Common myeloid progenitor, CD34-positive (primary cell): ENCODE measurements around the gene NR4A3.

Source experiments
- CTCF ChIA-PET: fragments of 350-600 bp; sonication (Branson Sonifier 250); formaldehyde crosslinking; loops from one replicate; lab custom pipeline; 2021; ENCODE audit warnings: antibody characterized with exemption; lab: Charles Lee
- POLR2A ChIA-PET: fragments of 350-600 bp; sonication (Branson Sonifier 250); formaldehyde crosslinking; loops from one replicate; lab custom pipeline; 2021; ENCODE audit warnings: antibody characterized with exemption; lab: Charles Lee
- DNase-seq, 3 donors: peaks; one replicate each; pipeline versions ENCODE4 v3.0.0 to v3.0.0-alpha.2; 2013
- H3K27ac ChIP-seq, 2 experiments: 1 replicate in 1 of 2; 2 replicates in 1 of 2; pipeline ENCODE4 v1.7.0; 2013; ENCODE audit warnings: inconsistent platforms in 2 of 2, low read length in 2 of 2, mild to moderate bottlenecking in 2 of 2, low read depth in 1 of 2, moderate library complexity in 1 of 2; ENCODE audit not compliant: severe bottlenecking in 2 of 2, insufficient read depth in 1 of 2, poor library complexity in 1 of 2
- H3K27me3 ChIP-seq, 5 experiments: replicated peaks in 2 of 5; 1 replicate in 3 of 5; 2 replicates in 2 of 5; pipeline versions ENCODE4 v1.6.1 to v1.7.0; 2013; ENCODE audit warnings: low read length in 4 of 5, mild to moderate bottlenecking in 2 of 5, moderate library complexity in 2 of 5, inconsistent platforms in 1 of 5; ENCODE audit not compliant: insufficient read depth in 5 of 5, control insufficient read depth in 4 of 5
- H3K36me3 ChIP-seq, 4 experiments: 1 replicate in 2 of 4; 2 replicates in 2 of 4; pipeline versions ENCODE4 v1.6.1 to v1.7.0; 2013; ENCODE audit warnings: low read length in 3 of 4, control low read depth in 1 of 4, mild to moderate bottlenecking in 1 of 4; ENCODE audit not compliant: control insufficient read depth in 4 of 4, insufficient read depth in 4 of 4
- H3K4me1 ChIP-seq, 4 experiments: 1 replicate in 3 of 4; 2 replicates in 1 of 4; pipeline versions ENCODE4 v1.6.1 to v1.7.1; 2013; ENCODE audit warnings: low read length in 3 of 4, mild to moderate bottlenecking in 3 of 4, control low read depth in 1 of 4, inconsistent platforms in 1 of 4, moderate library complexity in 1 of 4; ENCODE audit not compliant: control insufficient read depth in 4 of 4, insufficient read depth in 4 of 4; ENCODE audit errors: control extremely low read depth in 1 of 4
- H3K4me3 ChIP-seq, 7 experiments: 1 replicate in 4 of 7; 2 replicates in 3 of 7; pipeline versions ENCODE4 v1.5.1 to v1.7.0; 2013; ENCODE audit warnings: mild to moderate bottlenecking in 7 of 7, low read length in 6 of 7, moderate library complexity in 6 of 7, inconsistent platforms in 2 of 7, low read depth in 2 of 7, control low read depth in 1 of 7; ENCODE audit not compliant: insufficient read depth in 4 of 7, control insufficient read depth in 1 of 7; ENCODE audit errors: extremely low read depth in 1 of 7
- H3K9me3 ChIP-seq, 5 experiments: 1 replicate in 4 of 5; 2 replicates in 1 of 5; pipeline versions ENCODE4 v1.6.1 to v1.7.1; 2013; ENCODE audit warnings: low read length in 4 of 5, mild to moderate bottlenecking in 2 of 5, inconsistent platforms in 1 of 5, low read depth in 1 of 5, moderate library complexity in 1 of 5; ENCODE audit not compliant: control insufficient read depth in 4 of 5, insufficient read depth in 2 of 5; ENCODE audit errors: control extremely low read depth in 1 of 5
- WGBS: methylation state at CpG from one replicate; pipeline ENCODE4 v1.1.5; 2013; ENCODE audit not compliant: insufficient coverage; 5-methylcytosine and 5-hydroxymethylcytosine counted together

NR4A3 gene

GRCh38 chr9:99885747-99886146, 64.1 kb downstream of the NR4A3 start:
- Histone ChIP-seq H3K27ac (no peak overlapping the region), H3K27me3 (no peaks in the 10 kb centered on the region), H3K36me3 (peaks cover 0 to 2% (median 0%) of the 10 kb centered on the region in 4 experiments), H3K4me3 (no peak overlapping the region), H3K9me3 (no peaks in the 10 kb centered on the region), H3K4me1 (peaks cover 0 to 11% (median 6%) of the 10 kb centered on the region in 4 experiments)
- DNase-seq, result peak; percentile 5 to 58 (median 43)
- no CpG with 5 or more reads among the region's 1 CpG for WGBS
- ChIA-PET CTCF (interaction anchor here (0.7 to 1.1 kb wide), 2 partner anchors 29 to 109 kb away, joined by 3 read pairs; no protein-coding TSS in a partner anchor), POLR2A (no interaction called here)

- no peaks in the 10 kb centered on the region for H3K9me3 ChIP-seq
- no peak overlapping the region for H3K27ac ChIP-seq
- DNase-seq, result no peak
- peaks cover 0 to 2% (median 0%) of the 10 kb centered on the region in 4 experiments for H3K36me3 ChIP-seq
- no peak overlapping the region for H3K4me3 ChIP-seq
- ChIA-PET POLR2A (no interaction called here), CTCF (interaction anchor here (2.4 kb wide), 1 partner anchor 16 kb away, joined by 7 read pairs; the partner anchor contains the start of gene STX17)
- 100% methylated on average over 1 of the region's 1 CpG for WGBS
- H3K4me1 ChIP-seq, result peaks cover 0 to 11% (median 6%) of the 10 kb centered on the region in 4 experiments
- H3K27me3 ChIP-seq, result no peaks in the 10 kb centered on the region
These were observed 67.4 kb downstream of the NR4A3 start for GRCh38 chr9:99889120-99889519.

- H3K27me3 ChIP-seq, result no peaks in the 10 kb centered on the region
- H3K27ac ChIP-seq, result no peak overlapping the region
- WGBS, result no CpG with 5 or more reads among the region's 2 CpGs
- no peak for DNase-seq
- H3K9me3 ChIP-seq, result no peaks in the 10 kb centered on the region
- H3K36me3 ChIP-seq, result no peaks in the 10 kb centered on the region
- POLR2A ChIA-PET, result no interaction called here
- CTCF ChIA-PET, result interaction anchor here (4.2 kb wide), 1 partner anchor 11 kb away, joined by 15 read pairs; the partner anchor contains the start of gene STX17
- H3K4me3 ChIP-seq, result no peak overlapping the region
- H3K4me1 ChIP-seq, result no peaks in the 10 kb centered on the region
These were observed 73.1 kb downstream of the NR4A3 start for GRCh38 chr9:99894826-99895225.

DNA sequence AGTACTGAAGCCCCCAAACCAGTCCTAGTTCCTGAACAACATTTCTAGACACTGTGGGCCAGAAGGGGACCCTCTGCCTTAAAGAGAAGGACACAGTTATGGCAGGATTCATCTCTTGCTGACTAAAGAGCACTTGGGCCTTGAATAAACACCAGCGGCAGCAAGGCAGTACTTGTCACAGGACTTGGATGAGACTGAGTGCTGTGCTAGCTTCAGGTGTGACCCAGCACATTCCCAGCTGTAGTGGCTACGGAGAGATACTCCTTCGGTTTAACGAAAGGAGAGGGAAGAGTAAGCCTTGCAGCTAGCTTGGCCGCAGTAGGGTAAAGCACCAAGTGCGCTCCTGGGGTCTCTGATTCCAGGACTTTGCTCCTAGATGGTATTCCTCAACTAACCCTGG, 73.8 kb downstream of the NR4A3 start:
- Histone ChIP-seq H3K27me3 (no peaks in the 10 kb centered on the region), H3K27ac (no peak overlapping the region), H3K9me3 (no peaks in the 10 kb centered on the region), H3K4me1 (no peaks in the 10 kb centered on the region), H3K36me3 (no peaks in the 10 kb centered on the region), H3K4me3 (no peak overlapping the region)
- ChIA-PET CTCF (interaction anchor here (4.2 kb wide), 1 partner anchor 10 kb away, joined by 15 read pairs; the partner anchor contains the start of gene STX17), POLR2A (no interaction called here)
- no peak for DNase-seq
- 97% methylated on average over 6 of the region's 6 CpGs for WGBS

- Histone ChIP-seq H3K4me1 (no peaks in the 10 kb centered on the region), H3K27ac (no peak overlapping the region), H3K4me3 (no peak overlapping the region), H3K9me3 (no peaks in the 10 kb centered on the region), H3K36me3 (no peaks in the 10 kb centered on the region), H3K27me3 (no peaks in the 10 kb centered on the region)
- no peak for DNase-seq
- ChIA-PET POLR2A (no interaction called here), CTCF (interaction anchor here (1.4 to 4.2 kb wide), 2 partner anchors 10 to 18 kb away, joined by 3 to 15 read pairs; partner anchors contain the start of gene STX17)
- WGBS, result 100% methylated on average over 1 of the region's 2 CpGs
These were observed 74.4 kb downstream of the NR4A3 start for GRCh38 chr9:99896119-99896518.

- H3K9me3 ChIP-seq, result no peaks in the 10 kb centered on the region
- WGBS, result 86% methylated on average over 1 of the region's 1 CpG
- H3K36me3 ChIP-seq, result no peaks in the 10 kb centered on the region
- H3K27ac ChIP-seq, result no peak overlapping the region
- H3K4me3 ChIP-seq, result no peak overlapping the region
- H3K27me3 ChIP-seq, result no peaks in the 10 kb centered on the region
- H3K4me1 ChIP-seq, result peaks cover 13 to 21% (median 18%) of the 10 kb centered on the region in 4 experiments
- DNase-seq, result no peak
- ChIA-PET POLR2A (no interaction called here), CTCF (no interaction called here)
These were observed 81.7 kb downstream of the NR4A3 start for GRCh38 chr9:99903393-99903792.

- peak overlapping the region in 1 of 2 experiments; percentile 97 for H3K27ac ChIP-seq
- H3K36me3 ChIP-seq, result no peaks in the 10 kb centered on the region
- H3K9me3 ChIP-seq, result no peaks in the 10 kb centered on the region
- 11% methylated on average over 9 of the region's 9 CpGs for WGBS
- peak overlapping the region; percentile 7 to 96 (median 86) for H3K4me3 ChIP-seq
- DNase-seq, result peak in 1 of 3 donors; percentile 40
- no peaks in the 10 kb centered on the region for H3K27me3 ChIP-seq
- POLR2A ChIA-PET, result interaction anchor here (0.7 to 2.1 kb wide), 2 partner anchors 19 to 84 kb away, joined by 3 to 12 read pairs; partner anchors contain the start of gene NR4A3
- CTCF ChIA-PET, result interaction anchor here (1.6 to 5.3 kb wide), 5 partner anchors 10 to 86 kb away, joined by 3 to 27 read pairs (median 7); no protein-coding TSS in a partner anchor
- peaks cover 13 to 23% (median 18%) of the 10 kb centered on the region in 4 experiments for H3K4me1 ChIP-seq
These were observed 84.2 kb downstream of the NR4A3 start for GRCh38 chr9:99905833-99906402.
